SU-DHL-6 (cell line): ENCODE measurements around the gene DUSP2.

Source experiments
- EZH2phosphoT487 ChIP-seq: fragments of 200-600 bp; sonication (generic), shearing (Covaris generic); conservative IDR thresholded peaks from 2 replicates; pipeline ENCODE4 v1.6.1; 2018; ENCODE audit warnings: mild to moderate bottlenecking, antibody characterized with exemption, low read length, moderate library complexity, mixed read lengths
- TF ChIP-seq, protein P1 (sequence below): fragments of 200-600 bp; sonication (generic); IDR thresholded peaks from one replicate; pipeline ENCODE4 v1.5.1; 2017; ENCODE audit warnings: antibody characterized with exemption, mild to moderate bottlenecking, low read length, moderate library complexity; ENCODE audit not compliant: insufficient read depth, poor library complexity, severe bottlenecking

DNA sequence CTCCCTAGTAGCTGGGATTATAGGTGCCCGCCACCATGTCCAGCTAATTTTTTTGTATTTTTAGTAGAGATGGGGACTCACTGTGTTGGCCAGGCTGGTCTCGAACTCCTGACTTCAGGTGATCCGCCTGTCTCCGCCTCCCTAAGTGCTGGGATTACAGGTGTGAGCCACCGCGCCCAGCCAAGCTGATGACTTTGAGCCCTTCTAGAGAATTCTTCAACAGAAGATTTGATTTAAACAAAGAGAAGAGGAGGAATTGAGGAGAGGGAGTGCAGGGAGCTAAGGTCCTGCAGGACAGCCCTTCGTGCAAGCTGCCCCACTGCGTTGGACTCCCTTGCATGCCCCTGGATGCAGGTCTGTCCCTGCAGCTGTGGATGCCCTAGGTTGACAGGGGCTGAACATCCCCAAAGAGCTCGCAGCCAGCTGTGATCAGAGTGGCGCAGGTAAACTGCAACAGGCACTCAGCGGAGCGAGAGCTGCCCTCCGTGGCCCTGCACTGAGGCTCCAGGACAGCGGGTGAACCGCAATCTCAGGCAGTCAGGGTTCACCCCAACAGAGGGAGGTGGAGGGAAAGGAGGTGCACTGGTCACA, 42.5 kb downstream of the DUSP2 start:
- TF ChIP-seq EZH2phosphoT487: no peak
- TF ChIP-seq, protein P1, sequence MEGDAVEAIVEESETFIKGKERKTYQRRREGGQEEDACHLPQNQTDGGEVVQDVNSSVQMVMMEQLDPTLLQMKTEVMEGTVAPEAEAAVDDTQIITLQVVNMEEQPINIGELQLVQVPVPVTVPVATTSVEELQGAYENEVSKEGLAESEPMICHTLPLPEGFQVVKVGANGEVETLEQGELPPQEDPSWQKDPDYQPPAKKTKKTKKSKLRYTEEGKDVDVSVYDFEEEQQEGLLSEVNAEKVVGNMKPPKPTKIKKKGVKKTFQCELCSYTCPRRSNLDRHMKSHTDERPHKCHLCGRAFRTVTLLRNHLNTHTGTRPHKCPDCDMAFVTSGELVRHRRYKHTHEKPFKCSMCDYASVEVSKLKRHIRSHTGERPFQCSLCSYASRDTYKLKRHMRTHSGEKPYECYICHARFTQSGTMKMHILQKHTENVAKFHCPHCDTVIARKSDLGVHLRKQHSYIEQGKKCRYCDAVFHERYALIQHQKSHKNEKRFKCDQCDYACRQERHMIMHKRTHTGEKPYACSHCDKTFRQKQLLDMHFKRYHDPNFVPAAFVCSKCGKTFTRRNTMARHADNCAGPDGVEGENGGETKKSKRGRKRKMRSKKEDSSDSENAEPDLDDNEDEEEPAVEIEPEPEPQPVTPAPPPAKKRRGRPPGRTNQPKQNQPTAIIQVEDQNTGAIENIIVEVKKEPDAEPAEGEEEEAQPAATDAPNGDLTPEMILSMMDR: no peak
